Left ventricle myocardium inferior (tissue), 1 donor: Measurements from ENCODE around the gene AHCYL1. TPM values are rescaled to one million over a fixed set of nuclear protein-coding genes. Genes with fewer than 3 reads are reported as not detected.

Experiments used
- DNase-seq: peaks from one replicate; pipeline ENCODE4 v3.0.0-alpha.2; 2020
- H3K27ac ChIP-seq: fragments of 200-600 bp; replicated peaks from 2 replicates; pipeline ENCODE4 v1.8.0; 2021
- H3K27me3 ChIP-seq: fragments of 200-600 bp; 2 replicates; pipeline ENCODE4 v1.8.0; 2021; ENCODE audit warnings: low read depth
- H3K36me3 ChIP-seq: fragments of 200-600 bp; 2 replicates; pipeline ENCODE4 v1.8.0; 2021
- H3K4me1 ChIP-seq: fragments of 200-600 bp; 2 replicates; pipeline ENCODE4 v1.8.0; 2021
- H3K4me3 ChIP-seq: fragments of 200-600 bp; 2 replicates; pipeline ENCODE4 v1.8.0; 2021; ENCODE audit warnings: mild to moderate bottlenecking, moderate library complexity
- H3K9me3 ChIP-seq: fragments of 200-600 bp; replicated peaks from 2 replicates; pipeline ENCODE4 v1.8.0; 2021
- CTCF ChIP-seq: fragments of 200-600 bp; IDR thresholded peaks from 2 replicates; pipeline ENCODE4 v1.8.0; 2021; ENCODE audit warnings: antibody characterized with exemption, mild to moderate bottlenecking, borderline replicate concordance
- intact Hi-C: fragments of 100-400 bp; cut with micrococcal nuclease; formaldehyde crosslinking; loops from one replicate; pipeline ENCODE4 v1.11.0; 2022
- total RNA-seq: library from RNA; stranded (reverse); fragmentation: NEBNext Ultra II Directional; extraction: Animal tissue kit (Norgen Biotek cat#: 25700); gene quantifications from one replicate; pipeline ENCODE4 v1.2.1, GENCODE V29; 2021
- donor health status: DM: no; HTN: yes; CAD: no; lungs with severe emphysema.

AHCYL1 gene
- total RNA-seq, 1 donor from 2014 or later = 45.2 TPM

GRCh38 chr1:109944541-109944940, 40.0 kb upstream of the AHCYL1 start:
- H3K27ac ChIP-seq = no peak overlapping the region
- intact Hi-C loops = no loop called here
- H3K27me3 ChIP-seq = no peaks in the 10 kb centered on the region
- peaks cover 10% of the 10 kb centered on the region for H3K4me1 ChIP-seq
- no peak for DNase-seq
- no peak for TF ChIP-seq CTCF
- no peaks in the 10 kb centered on the region for H3K36me3 ChIP-seq
- H3K9me3 ChIP-seq = no peaks in the 10 kb centered on the region
- H3K4me3 ChIP-seq = no peak overlapping the region

GRCh38 chr1:109946511-109946910, 38.1 kb upstream of the AHCYL1 start:
- Histone ChIP-seq H3K27ac (no peak overlapping the region), H3K4me3 (no peak overlapping the region), H3K36me3 (no peaks in the 10 kb centered on the region), H3K9me3 (no peaks in the 10 kb centered on the region), H3K27me3 (no peaks in the 10 kb centered on the region), H3K4me1 (peaks cover 10% of the 10 kb centered on the region)
- no peak for TF ChIP-seq CTCF
- no peak for DNase-seq
- intact Hi-C loops = no loop called here

GRCh38 chr1:109947582-109948284, 36.8 kb upstream of the AHCYL1 start:
- Histone ChIP-seq H3K36me3 (no peaks in the 10 kb centered on the region), H3K27ac (peak overlapping the region; percentile 31), H3K9me3 (no peaks in the 10 kb centered on the region), H3K4me1 (peaks cover 10% of the 10 kb centered on the region), H3K27me3 (no peaks in the 10 kb centered on the region), H3K4me3 (no peak overlapping the region)
- intact Hi-C loops = no loop called here
- DNase-seq = no peak
- no peak for TF ChIP-seq CTCF

GRCh38 chr1:109948285-109948630, 36.3 kb upstream of the AHCYL1 start:
- no peak overlapping the region for H3K4me3 ChIP-seq
- DNase-seq = no peak
- no peaks in the 10 kb centered on the region for H3K9me3 ChIP-seq
- H3K4me1 ChIP-seq = peaks cover 10% of the 10 kb centered on the region
- intact Hi-C loops = no loop called here
- peak overlapping the region; percentile 31 for H3K27ac ChIP-seq
- H3K27me3 ChIP-seq = no peaks in the 10 kb centered on the region
- no peak for TF ChIP-seq CTCF
- H3K36me3 ChIP-seq = no peaks in the 10 kb centered on the region

- TF ChIP-seq CTCF = no peak
- intact Hi-C loops = no loop called here
- Histone ChIP-seq H3K4me3 (no peak overlapping the region), H3K4me1 (peaks cover 20% of the 10 kb centered on the region), H3K36me3 (no peaks in the 10 kb centered on the region), H3K9me3 (no peaks in the 10 kb centered on the region), H3K27me3 (no peaks in the 10 kb centered on the region), H3K27ac (no peak overlapping the region)
- no peak for DNase-seq
Measured at GRCh38 chr1:109950038-109950437, 34.5 kb upstream of the AHCYL1 start.
